ENCODE measurements around the gene SRSF4.
"Not testable (repeated sequence)": the region's sequence is repeated elsewhere in the genome, so short reads cannot be mapped to it uniquely, and the experiment has no call there.

SRSF4 gene

GRCh38 chr1:29144178-29144577 lies 37.5 kb downstream of the SRSF4 start:
- WGBS, result 79% methylated on average over 2 of the region's 2 CpGs
- Histone ChIP-seq H3K36me3 (ENCODE audit: insufficient read depth, low read length) (peaks cover 46% of the 10 kb centered on the region), H3K4me3 (ENCODE audit: low read length) (no peak overlapping the region), H3K9me3 (ENCODE audit: insufficient read depth, low read depth, low read length) (no peaks in the 10 kb centered on the region), H3K9ac (ENCODE audit: low read depth, low read length) (no peak overlapping the region), H3K27me3 (ENCODE audit: insufficient read depth, low read length) (no peaks in the 10 kb centered on the region), H3K4me1 (ENCODE audit: insufficient read depth, low read length) (no peaks in the 10 kb centered on the region), H3K27ac (ENCODE audit: low read depth, low read length) (no peak overlapping the region)

- Histone ChIP-seq H3K9ac (ENCODE audit: low read depth, low read length) (no peak overlapping the region), H3K9me3 (ENCODE audit: insufficient read depth, low read depth, low read length) (no peaks in the 10 kb centered on the region), H3K27me3 (ENCODE audit: insufficient read depth, low read length) (no peaks in the 10 kb centered on the region), H3K27ac (ENCODE audit: low read depth, low read length) (no peak overlapping the region), H3K36me3 (ENCODE audit: insufficient read depth, low read length) (peaks cover 31% of the 10 kb centered on the region), H3K4me1 (ENCODE audit: insufficient read depth, low read length) (no peaks in the 10 kb centered on the region), H3K4me3 (ENCODE audit: low read length) (no peak overlapping the region)
- 100% methylated on average over 2 of the region's 2 CpGs for WGBS
These were observed 39.0 kb downstream of the SRSF4 start for GRCh38 chr1:29142714-29143113.

- Histone ChIP-seq H3K27ac (ENCODE audit: low read depth, low read length) (no peak overlapping the region), H3K4me1 (ENCODE audit: insufficient read depth, low read length) (peaks cover 5% of the 10 kb centered on the region; the same call in 1 of the 2 replicates), H3K9ac (ENCODE audit: low read depth, low read length) (no peak overlapping the region), H3K4me3 (ENCODE audit: low read length) (no peak overlapping the region), H3K27me3 (ENCODE audit: insufficient read depth, low read length) (no peaks in the 10 kb centered on the region), H3K36me3 (ENCODE audit: insufficient read depth, low read length) (no peaks in the 10 kb centered on the region), H3K9me3 (ENCODE audit: insufficient read depth, low read depth, low read length) (no peaks in the 10 kb centered on the region)
- WGBS, result 77% methylated on average over 14 of the region's 14 CpGs
These were observed 45.2 kb downstream of the SRSF4 start for GRCh38 chr1:29136391-29136915.

GRCh38 chr1:29134695-29135028 lies 47.0 kb downstream of the SRSF4 start:
- Histone ChIP-seq H3K4me3 (ENCODE audit: low read length) (no peak overlapping the region), H3K27ac (ENCODE audit: low read depth, low read length) (no peak overlapping the region), H3K4me1 (ENCODE audit: insufficient read depth, low read length) (peaks cover 5% of the 10 kb centered on the region; the same call in 1 of the 2 replicates), H3K9ac (ENCODE audit: low read depth, low read length) (no peak overlapping the region), H3K9me3 (ENCODE audit: insufficient read depth, low read depth, low read length) (no peaks in the 10 kb centered on the region), H3K27me3 (ENCODE audit: insufficient read depth, low read length) (no peaks in the 10 kb centered on the region), H3K36me3 (ENCODE audit: insufficient read depth, low read length) (no peaks in the 10 kb centered on the region)
- 83% methylated on average over 10 of the region's 10 CpGs for WGBS

GRCh38 chr1:29133861-29134694 lies 47.6 kb downstream of the SRSF4 start:
- no peaks in the 10 kb centered on the region for H3K9me3 ChIP-seq (ENCODE audit: insufficient read depth, low read depth, low read length)
- no peak overlapping the region for H3K27ac ChIP-seq (ENCODE audit: low read depth, low read length)
- H3K36me3 ChIP-seq (ENCODE audit: insufficient read depth, low read length), result no peaks in the 10 kb centered on the region
- no peaks in the 10 kb centered on the region for H3K27me3 ChIP-seq (ENCODE audit: insufficient read depth, low read length)
- 90% methylated on average over 55 of the region's 55 CpGs for WGBS
- H3K9ac ChIP-seq (ENCODE audit: low read depth, low read length), result no peak overlapping the region
- peaks cover 5% of the 10 kb centered on the region; the same call in 1 of the 2 replicates for H3K4me1 ChIP-seq (ENCODE audit: insufficient read depth, low read length)
- no peak overlapping the region for H3K4me3 ChIP-seq (ENCODE audit: low read length)

- H3K27me3 ChIP-seq (ENCODE audit: insufficient read depth, low read length); H3K9ac ChIP-seq (ENCODE audit: low read depth, low read length); H3K36me3 ChIP-seq (ENCODE audit: insufficient read depth, low read length); H3K4me1 ChIP-seq (ENCODE audit: insufficient read depth, low read length); H3K9me3 ChIP-seq (ENCODE audit: insufficient read depth, low read depth, low read length); H3K27ac ChIP-seq (ENCODE audit: low read depth, low read length); H3K4me3 ChIP-seq (ENCODE audit: low read length): not testable (repeated sequence)
- 95% methylated on average over 29 of the region's 29 CpGs for WGBS
These were observed 50.6 kb downstream of the SRSF4 start for GRCh38 chr1:29131056-29131455.

- Histone ChIP-seq H3K9me3 (ENCODE audit: insufficient read depth, low read depth, low read length) (no peaks in the 10 kb centered on the region), H3K4me3 (ENCODE audit: low read length) (no peak overlapping the region), H3K9ac (ENCODE audit: low read depth, low read length) (no peak overlapping the region), H3K4me1 (ENCODE audit: insufficient read depth, low read length) (peaks cover 9% of the 10 kb centered on the region; the same call in 1 of the 2 replicates), H3K27ac (ENCODE audit: low read depth, low read length) (no peak overlapping the region), H3K27me3 (ENCODE audit: insufficient read depth, low read length) (peaks cover 14% of the 10 kb centered on the region), H3K36me3 (ENCODE audit: insufficient read depth, low read length) (no peaks in the 10 kb centered on the region)
- WGBS, result 82% methylated on average over 5 of the region's 5 CpGs
These were observed 51.8 kb downstream of the SRSF4 start for GRCh38 chr1:29129916-29130315.

- WGBS, result 94% methylated on average over 6 of the region's 6 CpGs
- Histone ChIP-seq H3K4me1 (ENCODE audit: insufficient read depth, low read length) (peaks cover 10% of the 10 kb centered on the region; the same call in 1 of the 2 replicates), H3K4me3 (ENCODE audit: low read length) (no peak overlapping the region), H3K9ac (ENCODE audit: low read depth, low read length) (no peak overlapping the region), H3K27me3 (ENCODE audit: insufficient read depth, low read length) (peaks cover 22% of the 10 kb centered on the region), H3K36me3 (ENCODE audit: insufficient read depth, low read length) (no peaks in the 10 kb centered on the region), H3K27ac (ENCODE audit: low read depth, low read length) (no peak overlapping the region), H3K9me3 (ENCODE audit: insufficient read depth, low read depth, low read length) (no peaks in the 10 kb centered on the region)
These were observed 53.0 kb downstream of the SRSF4 start for GRCh38 chr1:29128739-29129138.

- Histone ChIP-seq H3K27ac (ENCODE audit: low read depth, low read length) (no peak overlapping the region), H3K4me3 (ENCODE audit: low read length) (no peak overlapping the region), H3K27me3 (ENCODE audit: insufficient read depth, low read length) (peaks cover 45% of the 10 kb centered on the region), H3K9me3 (ENCODE audit: insufficient read depth, low read depth, low read length) (no peaks in the 10 kb centered on the region), H3K4me1 (ENCODE audit: insufficient read depth, low read length) (peaks cover 10% of the 10 kb centered on the region; the same call in 1 of the 2 replicates), H3K36me3 (ENCODE audit: insufficient read depth, low read length) (no peaks in the 10 kb centered on the region), H3K9ac (ENCODE audit: low read depth, low read length) (no peak overlapping the region)
- WGBS, result 94% methylated on average over 6 of the region's 6 CpGs
These were observed 55.5 kb downstream of the SRSF4 start for GRCh38 chr1:29126198-29126597.

GRCh38 chr1:29125788-29126187 lies 55.9 kb downstream of the SRSF4 start:
- Histone ChIP-seq H3K27ac (ENCODE audit: low read depth, low read length) (no peak overlapping the region), H3K36me3 (ENCODE audit: insufficient read depth, low read length) (no peaks in the 10 kb centered on the region), H3K27me3 (ENCODE audit: insufficient read depth, low read length) (peaks cover 49% of the 10 kb centered on the region), H3K4me3 (ENCODE audit: low read length) (no peak overlapping the region), H3K9ac (ENCODE audit: low read depth, low read length) (no peak overlapping the region), H3K9me3 (ENCODE audit: insufficient read depth, low read depth, low read length) (no peaks in the 10 kb centered on the region), H3K4me1 (ENCODE audit: insufficient read depth, low read length) (peaks cover 10% of the 10 kb centered on the region; the same call in 1 of the 2 replicates)
- WGBS, result 83% methylated on average over 6 of the region's 6 CpGs

- peaks cover 52% of the 10 kb centered on the region for H3K27me3 ChIP-seq (ENCODE audit: insufficient read depth, low read length)
- H3K36me3 ChIP-seq (ENCODE audit: insufficient read depth, low read length), result no peaks in the 10 kb centered on the region
- peaks cover 10% of the 10 kb centered on the region; the same call in 1 of the 2 replicates for H3K4me1 ChIP-seq (ENCODE audit: insufficient read depth, low read length)
- H3K9me3 ChIP-seq (ENCODE audit: insufficient read depth, low read depth, low read length), result no peaks in the 10 kb centered on the region
- peak overlapping the region; percentile 73; the same call in 1 of the 2 replicates for H3K27ac ChIP-seq (ENCODE audit: low read depth, low read length)
- H3K4me3 ChIP-seq (ENCODE audit: low read length), result peak overlapping the region; percentile 54
- WGBS, result 77% methylated on average over 14 of the region's 14 CpGs
- H3K9ac ChIP-seq (ENCODE audit: low read depth, low read length), result 0 out of 2 replicates have a peak overlapping the region, but pooled peaks have one; percentile 33
These were observed 56.5 kb downstream of the SRSF4 start for GRCh38 chr1:29125237-29125641.
